Activated CD8-positive, alpha-beta T cell treated with anti-CD3 and anti-CD28 coated beads for 36 hours (primary cell): ENCODE data around the gene AP3B1. TPM values are rescaled to one million over a fixed set of nuclear protein-coding genes. Genes with fewer than 3 reads are reported as not detected.

Source experiments
- ATAC-seq: fragments of 200-7000 bp; cut with Tn5 transposase; one replicate; pipeline ENCODE4 v1.10.0; 2021; ENCODE audit warnings: mild to moderate bottlenecking, moderate library complexity
- CTCF ChIA-PET: fragments of 350-600 bp; sonication (Branson Sonifier 250); formaldehyde crosslinking; loops from one replicate; lab custom pipeline; 2021; ENCODE audit warnings: antibody characterized with exemption; lab: Charles Lee
- POLR2A ChIA-PET: fragments of 350-600 bp; sonication (Branson Sonifier 250); formaldehyde crosslinking; loops from one replicate; lab custom pipeline; 2021; ENCODE audit warnings: antibody characterized with exemption; lab: Charles Lee
- DNase-seq: peaks from one replicate; pipeline ENCODE4 v3.0.0-alpha.2; 2020
- H3K27ac Mint-ChIP-seq: one replicate; pipeline ENCODE4 v1.8.0; 2021; ENCODE audit warnings: mild to moderate bottlenecking, mixed read lengths
- H3K27me3 Mint-ChIP-seq: one replicate; pipeline ENCODE4 v1.8.0; 2021; ENCODE audit warnings: mixed read lengths
- H3K36me3 Mint-ChIP-seq: one replicate; pipeline ENCODE4 v1.8.0; 2021; ENCODE audit warnings: low read depth, mixed read lengths
- H3K4me1 Mint-ChIP-seq: one replicate; pipeline ENCODE4 v1.8.0; 2021; ENCODE audit warnings: low read depth, mixed read lengths
- H3K4me3 Mint-ChIP-seq: one replicate; pipeline ENCODE4 v1.8.0; 2021; ENCODE audit warnings: mild to moderate bottlenecking, moderate library complexity, mixed read lengths
- H3K9me3 Mint-ChIP-seq: one replicate; pipeline ENCODE4 v1.8.0; 2021; ENCODE audit warnings: mixed read lengths
- intact Hi-C: fragments of 100-400 bp; cut with micrococcal nuclease; formaldehyde crosslinking; loops from one replicate; pipeline ENCODE4 v1.10.0; 2022
- total RNA-seq, 2 experiments: library from RNA; stranded (reverse); gene quantifications; one replicate each; pipeline ENCODE4 v1.2.3, GENCODE V29; 2021
- TF ChIP-seq, protein P1 (sequence below): fragments of 200-600 bp; IDR thresholded peaks from one replicate; pipeline ENCODE4 v1.8.0; 2022; ENCODE audit warnings: antibody characterized with exemption, mild to moderate bottlenecking

The AP3B1 gene
- total RNA-seq, 2 experiments from 2014 or later, result 33.0 to 34.4 TPM

DNA sequence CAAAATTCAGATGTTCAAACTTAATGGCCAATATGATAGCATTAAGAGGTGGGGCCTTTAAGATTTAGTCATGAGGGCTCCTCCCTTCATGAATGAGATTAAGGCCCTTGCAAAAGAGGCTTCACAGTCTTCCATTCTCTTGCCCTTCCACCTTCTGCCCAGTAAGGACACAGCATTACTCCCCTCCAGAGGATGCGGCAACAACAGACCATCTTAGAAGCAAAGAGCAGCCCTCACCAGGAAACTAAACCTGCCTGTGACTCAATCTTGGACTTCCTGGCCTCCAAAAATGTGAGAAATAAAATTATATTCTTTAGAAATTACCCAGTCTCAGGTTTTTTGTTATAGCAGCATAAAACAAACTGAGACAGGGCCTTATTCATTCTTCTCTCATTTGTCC lies 8.2 kb downstream of the AP3B1 start:
- Mint-ChIP-seq H3K4me3 (no peak overlapping the region), H3K27ac (peak overlapping the region; percentile 44), H3K9me3 (no peaks in the 10 kb centered on the region), H3K4me1 (peaks cover 43% of the 10 kb centered on the region), H3K36me3 (peaks cover 4% of the 10 kb centered on the region), H3K27me3 (no peaks in the 10 kb centered on the region)
- ATAC-seq, result peak; percentile 71
- CTCF ChIA-PET, result interaction anchor here (0.8 to 3.4 kb wide), 3 partner anchors 9 to 145 kb away, joined by 3 to 14 read pairs (median 3); partner anchors contain the start of gene AP3B1
- DNase-seq, result peak; percentile 21
- TF ChIP-seq, protein P1, sequence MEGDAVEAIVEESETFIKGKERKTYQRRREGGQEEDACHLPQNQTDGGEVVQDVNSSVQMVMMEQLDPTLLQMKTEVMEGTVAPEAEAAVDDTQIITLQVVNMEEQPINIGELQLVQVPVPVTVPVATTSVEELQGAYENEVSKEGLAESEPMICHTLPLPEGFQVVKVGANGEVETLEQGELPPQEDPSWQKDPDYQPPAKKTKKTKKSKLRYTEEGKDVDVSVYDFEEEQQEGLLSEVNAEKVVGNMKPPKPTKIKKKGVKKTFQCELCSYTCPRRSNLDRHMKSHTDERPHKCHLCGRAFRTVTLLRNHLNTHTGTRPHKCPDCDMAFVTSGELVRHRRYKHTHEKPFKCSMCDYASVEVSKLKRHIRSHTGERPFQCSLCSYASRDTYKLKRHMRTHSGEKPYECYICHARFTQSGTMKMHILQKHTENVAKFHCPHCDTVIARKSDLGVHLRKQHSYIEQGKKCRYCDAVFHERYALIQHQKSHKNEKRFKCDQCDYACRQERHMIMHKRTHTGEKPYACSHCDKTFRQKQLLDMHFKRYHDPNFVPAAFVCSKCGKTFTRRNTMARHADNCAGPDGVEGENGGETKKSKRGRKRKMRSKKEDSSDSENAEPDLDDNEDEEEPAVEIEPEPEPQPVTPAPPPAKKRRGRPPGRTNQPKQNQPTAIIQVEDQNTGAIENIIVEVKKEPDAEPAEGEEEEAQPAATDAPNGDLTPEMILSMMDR, result no peak
- intact Hi-C loops, result no loop called here
- POLR2A ChIA-PET, result interaction anchor here (1.0 kb wide), 1 partner anchor 9 kb away, joined by 4 read pairs; no protein-coding TSS in a partner anchor

DNA sequence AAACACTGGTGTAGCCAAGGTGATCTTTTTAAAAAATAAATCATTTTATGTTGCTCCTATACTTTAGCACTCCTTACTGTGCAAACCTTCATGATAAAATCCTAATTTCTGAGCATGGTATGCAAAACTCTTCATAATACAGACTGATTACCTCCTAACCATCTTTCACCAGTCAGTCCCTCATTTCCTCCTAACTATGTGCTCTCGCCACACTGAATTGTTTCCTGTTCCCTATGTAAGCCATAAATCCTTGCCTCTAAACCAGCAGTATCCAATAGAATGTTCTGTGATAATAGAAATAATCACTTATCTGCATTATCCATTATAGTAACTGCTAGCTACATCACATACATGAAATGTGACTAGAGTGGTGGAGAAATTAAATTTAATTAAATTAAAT lies 10.7 kb downstream of the AP3B1 start:
- no peaks in the 10 kb centered on the region for H3K27me3 Mint-ChIP-seq
- no peaks in the 10 kb centered on the region for H3K9me3 Mint-ChIP-seq
- intact Hi-C loops, result no loop called here
- peaks cover 3% of the 10 kb centered on the region for H3K36me3 Mint-ChIP-seq
- no peak overlapping the region for H3K4me3 Mint-ChIP-seq
- DNase-seq (no peak), ATAC-seq (no peak)
- H3K4me1 Mint-ChIP-seq, result peaks cover 28% of the 10 kb centered on the region
- TF ChIP-seq, protein P1, result no peak
- POLR2A ChIA-PET, result no interaction called here
- CTCF ChIA-PET, result interaction anchor here (3.4 kb wide), 1 partner anchor 11 kb away, joined by 14 read pairs; the partner anchor contains the start of gene AP3B1
- no peak overlapping the region for H3K27ac Mint-ChIP-seq

DNA sequence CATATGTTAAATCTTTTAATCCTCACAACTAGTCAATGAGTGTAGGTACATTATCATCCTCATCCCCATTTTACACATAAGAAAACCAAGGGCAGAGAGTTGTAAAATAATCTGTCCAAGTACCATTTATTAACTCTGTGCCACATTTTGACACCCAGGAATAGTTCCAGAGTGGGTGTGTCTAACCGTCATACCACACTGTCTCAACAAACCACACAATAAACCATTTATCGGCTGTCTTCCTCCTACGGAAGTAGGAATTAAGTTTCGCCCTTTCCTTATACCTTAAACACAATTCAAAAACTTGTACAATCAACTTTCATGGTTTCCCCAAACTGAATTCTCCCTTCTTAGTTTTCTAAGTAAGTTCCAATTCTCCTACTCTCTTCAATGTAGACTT lies 11.4 kb downstream of the AP3B1 start:
- POLR2A ChIA-PET, result no interaction called here
- no peak overlapping the region for H3K27ac Mint-ChIP-seq
- CTCF ChIA-PET, result interaction anchor here (0.8 kb wide), 1 partner anchor 15 kb away, joined by 3 read pairs; no protein-coding TSS in a partner anchor

DNA sequence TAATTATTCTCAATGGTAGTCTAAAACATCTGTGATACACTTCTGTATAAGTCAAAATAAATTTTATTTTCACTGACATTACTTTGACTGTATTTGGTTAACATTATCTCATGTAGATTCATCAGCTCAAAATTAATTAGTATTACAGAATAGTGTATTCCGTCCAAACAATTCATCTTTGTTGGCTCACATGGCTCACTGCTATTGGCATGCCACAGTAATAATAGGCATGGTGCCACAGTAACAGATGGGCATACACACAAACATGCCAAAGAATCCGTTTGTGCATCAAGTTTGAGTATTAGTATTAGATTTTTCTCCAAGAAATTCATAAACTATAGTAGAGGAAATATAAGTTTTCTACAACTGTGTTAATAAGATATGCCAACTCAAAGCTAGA lies 14.2 kb downstream of the AP3B1 start:
- Mint-ChIP-seq H3K4me3 (no peak overlapping the region), H3K9me3 (no peaks in the 10 kb centered on the region), H3K27me3 (no peaks in the 10 kb centered on the region), H3K4me1 (peaks cover 18% of the 10 kb centered on the region), H3K36me3 (peaks cover 4% of the 10 kb centered on the region), H3K27ac (no peak overlapping the region)
- CTCF ChIA-PET, result no interaction called here
- TF ChIP-seq, protein P1, result no peak
- no peak for ATAC-seq
- no peak for DNase-seq
- intact Hi-C loops, result no loop called here
- POLR2A ChIA-PET, result no interaction called here

More for the DNA sequence above, 11.4 kb downstream of the AP3B1 start:
- H3K27me3 Mint-ChIP-seq, result no peaks in the 10 kb centered on the region
- no peaks in the 10 kb centered on the region for H3K9me3 Mint-ChIP-seq
- TF ChIP-seq, protein P1, result no peak
- DNase-seq (no peak), ATAC-seq (no peak)
- H3K36me3 Mint-ChIP-seq, result peaks cover 3% of the 10 kb centered on the region
- intact Hi-C loops, result no loop called here
- peaks cover 28% of the 10 kb centered on the region for H3K4me1 Mint-ChIP-seq
- H3K4me3 Mint-ChIP-seq, result no peak overlapping the region

DNA sequence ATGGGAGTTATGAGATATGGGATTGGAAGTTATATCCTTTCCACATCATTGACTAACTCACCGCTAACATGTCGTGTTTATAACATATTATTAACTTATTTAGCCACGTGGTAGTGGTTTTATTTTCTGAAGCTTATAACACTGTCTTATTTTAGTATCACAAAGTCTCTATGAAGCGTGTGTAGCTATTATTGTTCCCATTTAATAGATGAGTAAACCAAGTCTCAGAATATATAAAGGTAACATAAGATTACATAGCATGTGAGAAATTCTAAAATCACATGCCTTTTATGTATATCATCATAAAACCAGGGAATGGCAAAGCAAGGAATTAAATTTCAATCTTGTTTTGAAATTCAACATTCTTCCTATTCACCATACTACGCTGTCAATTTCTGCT lies 15.3 kb downstream of the AP3B1 start:
- ChIA-PET CTCF (no interaction called here), POLR2A (no interaction called here)
- Mint-ChIP-seq H3K4me1 (peaks cover 16% of the 10 kb centered on the region), H3K27ac (no peak overlapping the region), H3K4me3 (no peak overlapping the region), H3K36me3 (peaks cover 2% of the 10 kb centered on the region), H3K27me3 (no peaks in the 10 kb centered on the region), H3K9me3 (no peaks in the 10 kb centered on the region)
- ATAC-seq (no peak), DNase-seq (no peak)
- intact Hi-C loops, result no loop called here
- TF ChIP-seq, protein P1, result no peak
